Jurkat, Clone E6-1 (cell line): ENCODE measurements around the gene TANK.
"Not testable (repeated sequence)": the region's sequence is repeated elsewhere in the genome, so short reads cannot be mapped to it uniquely, and the experiment has no call there.

ENCODE experiments used
- DNase-seq: peaks from one replicate; pipeline ENCODE4 v3.0.0-alpha.2; 2011; ENCODE audit warnings: low read depth, low spot score
- H3K4me3 ChIP-seq: 2 replicates; pipeline ENCODE4 v1.5.1; 2011; ENCODE audit warnings: mild to moderate bottlenecking, low read length, control low read depth, moderate library complexity

TANK gene

DNA sequence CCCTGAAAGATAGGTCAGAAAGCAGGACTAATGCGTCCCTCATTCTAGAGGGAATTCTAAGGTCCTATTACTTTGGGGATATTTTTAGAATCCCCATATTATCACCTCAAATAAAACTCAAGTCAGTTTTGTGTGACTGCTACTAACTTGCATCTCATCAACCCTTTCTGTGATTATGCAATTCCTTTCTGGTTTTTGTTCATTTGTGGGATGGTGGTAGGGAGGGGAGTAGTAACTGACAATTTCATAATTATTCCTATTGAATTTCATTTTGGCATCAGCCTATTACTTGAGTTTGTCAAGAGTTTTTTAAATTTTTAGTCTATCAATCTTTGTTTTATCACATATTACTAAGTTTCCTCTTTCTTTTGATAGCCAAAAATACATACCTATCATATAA lies 28.4 kb upstream of the TANK start:
- no peak for DNase-seq
- H3K4me3 ChIP-seq: no peak overlapping the region

DNA sequence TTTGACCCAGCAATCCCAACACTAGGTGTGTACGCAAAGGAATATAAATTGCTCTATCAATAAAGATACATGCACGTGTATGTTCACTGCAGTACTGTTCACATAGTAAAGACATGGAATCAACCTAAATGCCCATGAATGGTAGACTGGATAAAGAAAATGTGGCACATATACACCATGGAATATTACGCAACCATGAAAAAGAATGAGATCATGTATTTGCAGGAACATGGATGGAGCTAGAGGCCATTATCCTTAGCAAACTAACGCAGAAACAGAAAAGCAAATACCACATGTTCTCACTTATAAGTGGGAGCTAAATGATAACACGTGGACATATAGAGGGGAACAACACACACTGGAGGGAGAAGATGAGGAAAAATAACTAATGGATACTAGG lies 27.8 kb upstream of the TANK start:
- not testable (repeated sequence) for H3K4me3 ChIP-seq, DNase-seq

DNA sequence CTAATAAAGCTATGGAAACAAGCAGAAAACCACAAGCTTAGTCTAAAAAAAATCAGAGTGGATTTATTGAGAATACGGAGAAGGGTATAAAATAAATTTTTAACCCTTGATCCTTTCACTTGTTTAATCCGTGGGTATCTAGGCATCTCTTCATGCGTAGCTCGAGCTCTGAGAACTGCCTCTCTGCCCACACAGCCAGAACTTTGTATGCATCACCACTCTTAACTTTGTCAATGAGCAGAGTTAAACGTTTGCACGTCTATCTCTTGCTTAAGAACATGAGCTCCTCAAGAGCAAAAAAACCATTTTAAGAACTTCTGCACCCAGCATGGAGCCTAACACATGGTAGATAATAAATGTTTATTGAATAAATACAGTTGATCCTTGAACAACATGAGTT lies 26.9 kb upstream of the TANK start:
- H3K4me3 ChIP-seq: no peak overlapping the region
- DNase-seq: no peak

DNA sequence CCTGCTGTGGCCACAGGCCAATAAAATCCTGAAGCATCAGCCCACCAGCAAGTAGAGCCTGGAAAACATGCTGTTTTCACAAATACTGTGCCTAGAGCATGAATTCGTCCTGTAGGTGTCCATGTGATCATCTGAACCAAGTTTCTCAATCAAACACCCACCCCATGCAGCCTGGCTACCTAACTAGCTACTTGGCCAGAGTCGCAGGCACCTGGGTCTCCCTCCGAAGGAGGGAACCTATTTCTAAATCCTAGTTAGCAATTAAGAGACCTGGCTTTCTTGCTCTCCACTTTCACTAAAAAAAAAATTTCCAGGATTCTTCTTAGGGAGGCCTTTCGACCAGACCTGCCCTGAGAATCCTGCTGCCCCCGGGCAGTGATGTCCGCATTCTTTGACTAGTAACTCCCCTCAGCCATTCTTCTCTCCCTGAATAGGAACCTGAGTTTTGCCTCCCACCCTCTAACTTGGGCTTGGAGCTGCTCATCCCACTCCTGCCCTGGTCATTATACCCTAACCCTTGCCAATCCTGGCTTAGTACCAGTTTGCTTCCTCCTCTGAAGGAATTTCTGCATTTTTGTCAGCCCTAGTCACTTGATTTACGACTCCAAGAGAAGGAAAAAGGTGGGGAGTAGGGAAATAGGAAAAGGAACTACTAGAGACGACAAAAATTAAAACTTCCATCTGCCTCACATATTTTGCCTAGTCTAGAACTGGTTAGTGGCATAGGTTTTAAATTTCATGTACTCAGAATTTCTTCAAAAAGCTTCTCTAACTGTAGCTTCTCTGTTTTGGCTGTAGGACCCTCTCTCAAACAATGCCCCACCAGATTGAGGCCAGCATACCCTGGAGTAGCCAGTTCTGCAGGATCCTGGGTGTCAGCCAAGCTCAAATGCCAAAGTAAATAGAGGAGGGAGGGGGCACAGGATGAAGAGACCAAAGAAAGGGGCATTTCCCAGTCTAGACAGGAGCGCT lies 25.4 kb upstream of the TANK start:
- DNase-seq: no peak

DNA sequence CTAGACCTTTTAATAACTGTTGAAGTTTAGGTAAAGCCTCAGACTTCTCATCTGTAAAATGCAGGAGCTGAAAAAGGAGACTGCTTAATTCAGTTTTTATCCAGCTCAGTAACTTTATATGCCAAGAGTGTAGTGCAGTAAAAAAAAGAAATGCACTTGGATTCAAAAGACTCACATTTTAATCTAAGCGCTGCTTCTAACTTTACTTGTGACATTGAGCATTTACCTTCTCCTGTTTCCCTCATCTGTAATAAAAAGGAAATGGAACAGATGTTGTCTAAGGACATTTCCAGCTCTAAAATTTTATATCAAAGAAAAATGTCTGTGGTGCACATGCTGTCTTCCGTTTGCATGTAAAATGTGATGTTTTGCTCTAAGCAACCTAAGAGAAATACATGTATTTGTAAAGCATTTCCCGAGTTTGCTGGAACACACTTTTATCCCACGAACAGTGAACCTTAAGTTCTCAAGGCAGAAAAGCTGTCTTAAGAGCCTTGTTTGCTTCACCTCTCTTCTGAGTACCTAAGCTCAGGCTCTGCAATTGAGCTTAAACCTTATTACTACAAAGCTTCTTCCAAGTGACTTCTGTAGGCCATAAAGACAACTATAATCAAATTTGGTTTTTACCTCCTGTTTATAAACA lies 24.2 kb upstream of the TANK start:
- no peak overlapping the region for H3K4me3 ChIP-seq
- no peak for DNase-seq

More for the DNA sequence above, 25.4 kb upstream of the TANK start:
- no peak overlapping the region for H3K4me3 ChIP-seq

DNA sequence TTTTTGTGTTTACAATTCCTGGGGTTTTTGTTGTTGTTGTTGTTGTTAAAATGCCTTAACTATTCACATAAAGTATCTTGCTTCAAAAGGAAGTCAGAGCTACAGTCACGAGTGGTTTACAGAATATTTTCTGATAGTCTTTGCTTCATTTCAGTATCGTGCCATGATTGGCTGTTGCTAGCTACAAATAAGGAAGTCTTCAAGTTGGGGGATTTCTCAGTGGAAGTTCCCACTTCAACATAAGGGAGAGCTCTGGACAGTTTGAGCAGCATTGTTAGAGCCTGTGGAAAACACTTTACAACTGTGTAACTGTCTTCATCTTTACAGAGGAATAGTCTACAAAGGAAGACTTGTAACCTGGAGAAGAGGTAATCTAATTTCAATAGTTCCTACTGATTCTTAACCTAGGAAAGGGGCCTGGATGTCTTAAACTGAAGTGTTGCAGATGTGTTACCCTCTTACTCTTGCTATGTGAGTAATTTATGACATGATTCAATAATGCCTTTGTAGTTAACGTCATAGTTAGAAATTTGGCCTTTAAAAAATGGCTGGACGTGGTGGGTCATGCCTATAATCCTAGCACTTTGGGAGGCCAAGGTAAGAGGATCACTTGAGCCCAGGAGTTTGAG lies 23.4 kb upstream of the TANK start:
- H3K4me3 ChIP-seq: no peak overlapping the region
- no peak for DNase-seq

DNA sequence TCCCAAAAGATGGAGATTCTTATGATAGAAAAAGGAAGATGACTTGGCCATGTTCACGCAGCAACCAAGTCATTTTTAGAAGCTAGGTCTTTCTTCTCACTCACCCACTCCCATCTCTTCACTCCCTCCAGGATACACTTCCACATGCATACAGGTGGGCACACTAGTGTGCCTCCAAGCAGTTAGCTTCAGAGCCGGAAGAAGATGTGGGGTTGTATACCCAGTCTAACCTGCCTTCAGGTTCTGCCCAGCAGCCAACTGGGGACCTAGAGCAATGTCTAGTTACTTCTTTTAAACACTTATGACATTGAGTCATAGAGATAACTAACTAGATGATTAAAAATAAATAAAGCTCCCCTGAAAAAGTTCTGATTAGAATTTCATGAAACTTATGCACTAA lies 21.8 kb upstream of the TANK start:
- no peak for DNase-seq
- no peak overlapping the region for H3K4me3 ChIP-seq

DNA sequence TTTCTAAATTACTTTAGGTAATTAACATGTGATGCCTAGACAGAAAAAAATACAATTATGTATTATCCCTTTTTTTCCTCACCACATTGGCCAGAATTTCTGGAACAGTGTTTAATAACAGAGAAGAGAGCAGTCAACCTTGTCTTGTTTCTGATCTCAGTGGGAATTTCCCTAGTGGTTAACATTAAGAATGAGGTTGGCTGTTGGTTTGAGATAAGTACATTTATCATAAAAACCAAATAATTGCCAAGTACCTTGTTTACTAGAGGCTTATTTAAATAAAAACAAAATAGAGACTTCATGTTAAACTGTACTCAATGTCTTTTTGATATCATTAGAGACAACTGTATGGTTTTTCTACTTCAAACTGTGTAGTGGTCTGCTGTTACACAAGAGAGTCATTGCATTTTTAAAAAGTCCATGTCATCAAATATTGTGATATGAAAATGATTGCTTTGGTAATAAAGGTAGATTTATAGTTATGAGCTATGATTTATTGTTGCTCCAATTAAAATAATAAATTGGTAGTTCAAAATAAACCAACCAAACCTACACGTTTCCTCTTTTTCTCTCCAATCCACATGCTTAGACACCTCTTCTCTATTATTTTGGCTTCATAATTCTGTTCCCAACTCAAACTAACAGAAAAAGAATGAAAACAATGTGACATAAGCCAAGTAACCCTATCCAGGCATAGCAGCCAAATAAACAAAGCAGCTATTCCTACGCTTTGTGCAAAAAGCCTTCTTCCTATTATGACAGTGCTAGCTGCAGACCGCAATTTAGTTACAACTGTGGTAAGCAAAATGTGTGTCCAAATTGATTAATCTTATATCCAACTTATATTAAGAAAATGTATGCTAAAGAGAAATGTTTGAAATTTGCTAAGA lies 20.9 kb upstream of the TANK start:
- no peak for DNase-seq
- no peak overlapping the region for H3K4me3 ChIP-seq

DNA sequence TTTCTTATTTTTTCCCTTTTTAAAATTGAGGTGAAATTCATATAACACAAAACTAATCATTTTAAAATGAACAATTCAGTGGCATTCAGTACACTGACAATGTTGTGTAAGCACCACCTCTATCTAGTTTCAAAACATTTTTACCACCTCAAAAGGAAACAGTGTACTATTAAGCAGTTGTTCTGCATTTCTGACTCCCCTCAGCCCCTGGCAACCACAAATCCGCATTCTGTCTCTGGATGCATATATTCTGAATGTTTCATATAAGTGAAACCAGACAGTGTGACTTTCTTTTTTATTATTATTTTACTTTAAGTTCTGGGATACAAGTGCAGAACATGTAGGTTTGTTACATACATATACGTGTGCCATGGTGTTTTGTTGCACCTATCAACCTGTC lies 19.2 kb upstream of the TANK start:
- no peak overlapping the region for H3K4me3 ChIP-seq
- DNase-seq: no peak

DNA sequence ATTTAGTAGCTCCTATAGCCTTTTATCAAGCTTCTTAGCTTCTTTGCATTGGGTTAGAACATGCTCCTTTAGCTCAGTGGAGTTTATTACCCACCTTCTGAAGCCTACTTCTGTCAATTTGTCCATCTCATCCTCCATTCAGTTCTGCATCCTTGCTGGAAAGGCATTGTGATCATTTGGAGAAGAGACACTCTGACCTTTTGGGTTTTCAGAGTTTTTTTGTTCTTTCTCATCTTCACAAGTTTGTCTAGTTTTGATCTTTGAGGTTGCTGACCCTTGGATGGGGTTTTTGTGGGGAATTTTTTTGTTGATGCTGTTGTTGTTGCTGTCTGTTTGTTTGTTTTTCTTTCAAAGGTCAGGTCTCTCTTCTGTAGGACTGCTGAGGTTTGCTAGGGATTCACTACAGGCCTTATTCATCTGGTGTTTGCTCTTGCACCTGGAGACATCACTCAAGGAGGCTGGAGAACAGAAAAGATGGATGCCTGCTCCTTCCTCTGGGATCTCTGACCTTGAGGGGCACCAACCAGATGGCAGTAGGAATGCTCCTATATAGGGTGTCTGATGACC lies 13.9 kb upstream of the TANK start:
- no peak overlapping the region for H3K4me3 ChIP-seq
- DNase-seq: no peak

DNA sequence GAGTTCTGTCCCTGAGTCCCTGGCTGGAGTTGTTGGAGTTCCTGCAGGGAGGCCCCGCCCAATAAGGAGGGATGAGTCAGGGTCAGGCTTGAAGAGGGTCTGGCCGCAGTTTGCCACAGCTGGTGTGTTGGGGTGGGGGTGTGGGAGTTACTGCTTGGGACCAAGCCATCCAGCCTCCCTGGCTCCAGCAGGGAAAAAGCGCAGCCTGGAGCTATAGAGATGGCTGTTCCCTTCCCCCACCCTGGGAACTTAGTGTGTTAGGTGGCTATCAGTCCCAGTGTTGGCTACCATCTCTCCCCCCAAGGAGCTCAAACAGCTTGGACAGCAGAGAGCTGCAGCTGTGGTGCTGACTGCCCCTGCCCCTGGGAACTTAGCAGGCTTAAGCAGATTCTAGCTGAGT lies 13.2 kb upstream of the TANK start:
- no peak overlapping the region for H3K4me3 ChIP-seq
- DNase-seq: no peak

DNA sequence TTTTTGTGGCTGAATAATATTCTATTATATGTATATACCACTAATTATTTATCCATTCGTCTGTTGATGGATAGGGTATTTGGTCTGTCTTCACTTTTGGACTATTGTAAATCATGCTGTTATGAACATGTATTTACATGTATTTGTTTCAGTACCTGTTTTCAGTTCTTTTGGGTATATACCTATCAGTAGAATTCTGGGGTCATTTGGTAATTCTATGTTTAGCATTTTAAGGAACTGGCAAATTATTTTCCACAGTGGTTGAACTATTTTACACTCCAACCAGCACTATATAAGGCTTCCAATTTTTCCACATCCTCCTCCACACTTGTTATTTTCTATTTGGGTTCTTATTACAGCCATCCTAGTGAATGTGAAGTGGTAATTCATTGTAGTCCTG lies 12.4 kb upstream of the TANK start:
- no peak overlapping the region for H3K4me3 ChIP-seq
- DNase-seq: no peak

DNA sequence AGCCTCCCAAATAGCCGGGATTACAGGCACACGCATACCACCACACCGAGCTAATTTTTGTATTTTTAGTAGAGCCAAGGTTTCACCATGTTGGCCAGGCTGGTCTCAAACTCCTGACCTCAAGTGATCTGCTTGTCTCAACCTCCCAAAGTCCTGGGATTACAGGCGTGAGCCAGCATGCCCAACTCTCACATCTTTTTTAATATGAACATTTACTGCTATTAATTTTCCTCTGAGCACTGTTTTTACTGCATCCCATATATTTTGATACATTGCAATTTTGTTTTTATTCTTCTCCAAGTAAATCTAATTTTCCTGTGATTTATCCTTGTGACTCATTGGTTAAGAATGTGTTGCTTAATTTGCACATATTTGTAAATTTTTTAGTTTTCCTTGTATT lies 9.5 kb upstream of the TANK start:
- H3K4me3 ChIP-seq: no peak overlapping the region
- DNase-seq: no peak

DNA sequence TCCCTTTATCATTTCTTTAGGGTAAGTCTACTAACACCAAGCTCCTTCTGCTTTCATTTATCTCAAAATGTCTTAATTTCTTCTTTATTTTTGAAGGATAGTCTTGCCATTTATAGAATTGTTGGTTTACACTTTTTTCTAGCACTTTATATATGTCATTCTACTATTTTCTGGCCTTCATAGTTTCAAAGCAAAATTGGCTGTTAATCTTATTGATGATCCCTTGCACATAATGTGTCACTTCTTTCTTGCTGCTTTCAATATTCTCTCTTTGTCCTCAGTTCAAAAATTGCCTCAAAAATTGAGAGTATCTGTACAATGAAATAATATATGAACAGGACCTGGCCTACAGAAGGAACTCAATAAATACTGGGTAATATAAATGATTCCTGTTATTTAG lies 7.9 kb upstream of the TANK start:
- DNase-seq: no peak
- H3K4me3 ChIP-seq: no peak overlapping the region

DNA sequence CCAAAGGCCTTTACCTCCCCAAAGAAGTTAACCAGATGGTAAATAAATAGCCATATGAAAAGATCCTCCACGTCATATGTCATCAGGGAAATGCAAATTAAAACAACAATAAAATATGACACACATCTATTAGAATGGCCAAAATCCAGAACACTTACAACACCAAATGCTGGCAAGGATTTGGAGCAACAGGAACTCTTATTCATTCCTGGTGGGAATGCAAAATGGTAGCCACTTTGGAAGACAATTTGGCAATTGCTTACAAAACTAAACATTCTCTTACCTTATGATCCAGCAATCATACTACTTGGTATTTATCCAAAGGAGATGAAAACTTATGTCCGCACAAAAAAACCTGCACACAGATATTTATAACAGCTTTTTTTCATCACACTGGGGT lies 1.3 kb upstream of the TANK start:
- no peak overlapping the region for H3K4me3 ChIP-seq
- DNase-seq: no peak

DNA sequence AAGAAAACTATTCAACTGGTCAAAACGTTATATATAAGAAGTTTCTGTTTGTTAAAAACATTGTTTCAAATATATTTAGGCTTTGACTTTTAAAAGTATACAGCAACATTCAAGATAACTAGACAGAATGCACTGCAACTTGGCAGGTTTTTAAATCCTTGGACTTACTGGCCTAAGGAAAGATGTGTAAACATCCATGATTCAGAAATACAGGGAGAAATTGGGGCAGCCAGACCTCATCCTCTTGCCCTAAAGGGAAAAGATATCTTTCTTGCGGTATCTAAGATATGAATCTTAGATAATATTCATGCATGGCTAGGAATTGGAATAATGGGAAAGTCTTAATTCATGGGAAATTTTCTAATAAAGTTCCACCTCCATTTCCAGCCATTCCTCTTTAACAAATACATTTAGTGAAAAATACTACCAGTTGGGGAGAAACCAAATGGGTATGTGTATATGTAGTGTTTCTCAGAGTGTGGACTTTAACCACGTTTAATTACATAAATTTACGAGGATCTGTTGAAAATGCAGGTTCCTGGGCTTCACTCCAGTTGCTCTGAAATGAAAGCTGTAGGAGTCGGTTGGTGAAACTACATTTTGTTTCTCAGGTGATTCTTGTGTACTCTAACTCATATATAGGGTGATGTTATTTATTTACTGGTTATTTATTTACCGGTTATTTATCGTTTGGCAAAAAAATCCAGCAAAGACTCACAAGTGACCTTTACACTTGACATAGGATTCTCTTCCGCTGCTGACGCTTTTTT lies 587 bp upstream of the TANK start:
- DNase-seq: no peak
- H3K4me3 ChIP-seq: peak overlapping the region; percentile 50

DNA sequence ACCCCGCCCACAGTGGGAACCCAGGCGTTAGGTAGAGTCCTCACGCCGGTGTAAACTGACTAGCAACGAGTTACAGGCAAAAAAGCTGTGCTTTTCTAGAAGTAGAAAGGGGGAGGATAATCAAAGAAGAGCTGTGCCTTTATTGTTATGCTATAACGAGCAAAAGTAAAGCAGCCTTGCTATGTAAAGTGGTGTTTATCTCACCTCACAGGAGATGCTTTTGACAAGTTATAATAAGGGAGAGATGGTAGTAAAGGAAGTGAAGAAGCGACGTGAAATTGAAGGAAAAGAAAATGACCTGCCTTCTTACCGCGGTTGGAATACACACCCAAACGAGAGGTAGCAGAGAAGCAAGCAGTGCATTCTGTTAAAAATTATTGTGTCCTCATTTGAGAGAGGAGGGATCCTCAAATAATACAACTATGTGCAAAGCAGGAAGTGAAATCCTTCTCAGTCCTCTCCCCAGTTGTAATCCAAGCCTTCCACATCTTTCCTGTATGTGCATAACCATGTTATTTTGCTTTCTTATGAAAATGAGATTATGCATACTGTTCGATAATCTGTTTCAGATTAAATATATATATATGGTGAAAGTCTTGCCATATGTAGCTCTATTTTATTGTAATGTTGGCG lies 962 bp downstream of the TANK start:
- peak overlapping the region; percentile 95 for H3K4me3 ChIP-seq

DNA sequence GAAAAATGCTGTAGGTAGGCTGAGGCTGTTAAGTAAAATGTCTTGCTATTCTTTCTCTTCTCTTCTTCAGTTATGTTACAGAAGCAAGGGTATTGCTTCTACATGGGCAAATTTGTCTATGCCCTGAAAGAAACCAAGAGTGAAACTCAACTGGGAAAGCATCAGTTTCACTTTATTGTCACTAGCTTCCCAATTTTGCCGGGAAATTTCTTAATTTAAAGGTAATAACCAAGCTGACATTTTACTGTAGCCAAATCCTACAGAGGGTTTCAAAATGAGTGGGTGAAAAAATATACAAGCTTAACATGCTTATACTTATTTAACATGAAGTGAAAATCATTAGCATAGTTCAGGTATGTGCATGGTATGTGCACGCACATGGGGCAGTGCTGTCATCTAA lies 3.2 kb downstream of the TANK start:
- H3K4me3 ChIP-seq: no peak overlapping the region
- no peak for DNase-seq

More for the DNA sequence above, 962 bp downstream of the TANK start:
- peak; percentile 15 for DNase-seq
